GM11168 (cell line): ENCODE data around the gene NPTXR.

ENCODE experiments used
- in situ Hi-C: fragments of 300-500 bp; cut with MboI; formaldehyde crosslinking; loops from one replicate; pipeline ENCODE4 v1.12.0; 2022; ENCODE audit warnings: low sequenced_read_pairs; ENCODE audit not compliant: unreplicated experiment

NPTXR gene

DNA sequence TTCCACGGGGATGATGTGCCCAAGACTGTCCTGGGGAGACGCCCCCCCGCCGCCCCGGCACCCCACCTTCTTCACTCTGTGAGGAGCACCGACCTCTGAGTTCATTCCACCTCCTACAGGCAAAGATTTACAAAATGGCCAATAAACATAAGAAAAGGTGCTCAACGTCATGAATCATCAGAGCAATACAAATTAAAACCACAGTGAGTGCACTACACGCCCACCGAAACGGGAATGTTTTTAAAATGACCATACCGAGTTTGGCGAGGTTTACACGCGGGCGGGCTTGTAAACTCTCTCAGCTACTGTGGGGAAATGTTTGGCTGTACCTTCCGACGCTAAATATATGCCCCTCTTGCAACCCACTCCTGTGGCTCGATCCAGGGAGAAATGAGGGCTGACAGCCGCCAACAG, 7.9 kb downstream of the NPTXR start:
- in situ Hi-C loops: no loop called here

DNA sequence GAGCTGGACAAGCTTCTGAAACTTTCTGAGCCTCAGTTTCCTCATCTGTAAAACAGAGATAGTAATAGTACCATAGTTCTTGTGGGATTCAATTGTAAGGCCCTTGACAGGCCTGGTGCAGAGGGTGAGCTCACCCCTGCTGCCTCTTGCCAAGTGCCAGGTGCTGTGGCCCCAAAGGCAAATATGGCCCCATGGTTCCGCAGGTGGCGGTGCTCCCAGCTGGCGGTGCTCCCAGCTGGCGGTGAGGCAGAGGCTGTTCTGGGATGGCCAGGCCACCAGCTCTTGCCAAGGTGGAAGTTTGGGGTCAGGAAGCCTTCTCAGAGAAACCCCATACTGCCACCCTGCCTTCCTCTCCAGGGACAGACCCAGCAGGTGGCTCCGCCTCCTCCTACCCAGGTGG, 8.8 kb downstream of the NPTXR start:
- in situ Hi-C loops: no loop called here

DNA sequence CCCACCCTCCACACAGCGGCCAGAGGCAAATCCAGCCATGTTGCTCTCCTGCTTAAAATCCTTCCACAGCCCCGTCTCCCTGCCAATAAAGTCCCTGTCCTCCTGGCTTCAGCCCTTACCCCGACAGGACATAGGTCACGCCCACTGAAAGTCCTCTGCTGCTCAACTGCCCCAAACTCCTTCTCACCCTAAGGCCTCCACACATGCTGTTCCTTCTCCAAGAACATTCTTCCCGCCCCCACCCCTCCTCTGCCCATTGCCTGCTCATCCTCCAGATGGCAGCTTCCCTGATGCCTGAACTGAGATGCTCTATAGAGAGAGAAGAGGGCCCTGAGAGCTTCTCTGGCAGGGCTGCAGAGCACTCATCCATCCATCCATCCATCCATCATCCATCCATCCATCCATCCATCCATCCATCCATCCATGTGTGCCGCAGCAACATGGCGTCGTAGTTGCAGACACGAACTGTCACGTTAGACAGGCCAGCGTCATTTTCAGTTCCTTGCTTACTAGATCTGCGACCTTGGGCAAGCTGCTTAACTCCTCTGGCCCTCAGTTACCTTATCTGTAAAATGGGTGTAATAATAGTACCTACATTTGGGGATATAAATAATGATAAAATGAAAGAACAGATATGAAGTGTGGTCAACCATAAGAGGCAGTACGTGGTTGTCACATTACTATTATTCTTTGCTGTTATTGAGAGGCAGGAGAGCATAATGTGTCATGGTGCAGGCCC, 9.4 kb downstream of the NPTXR start:
- in situ Hi-C loops: no loop called here

DNA sequence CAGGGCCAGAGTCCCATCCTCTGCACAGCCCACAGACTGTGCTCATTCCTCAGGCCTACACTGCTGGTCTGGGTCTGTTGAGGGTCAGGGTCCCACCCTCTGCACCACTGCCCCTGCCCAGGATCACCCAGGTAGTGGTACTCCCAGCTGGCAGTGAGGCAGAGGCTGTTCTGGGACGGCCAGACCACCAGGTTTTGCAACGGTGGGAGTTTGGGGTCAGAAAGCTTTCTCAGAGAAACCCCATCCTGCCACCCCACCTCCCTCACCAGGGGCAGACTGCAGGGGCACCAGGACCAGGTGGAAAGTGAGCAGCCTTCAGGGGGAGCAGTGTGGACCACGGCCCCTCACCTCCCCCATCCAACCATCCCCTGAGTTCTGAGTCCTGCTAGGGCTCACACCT, 10.8 kb downstream of the NPTXR start:
- in situ Hi-C loops: no loop called here

DNA sequence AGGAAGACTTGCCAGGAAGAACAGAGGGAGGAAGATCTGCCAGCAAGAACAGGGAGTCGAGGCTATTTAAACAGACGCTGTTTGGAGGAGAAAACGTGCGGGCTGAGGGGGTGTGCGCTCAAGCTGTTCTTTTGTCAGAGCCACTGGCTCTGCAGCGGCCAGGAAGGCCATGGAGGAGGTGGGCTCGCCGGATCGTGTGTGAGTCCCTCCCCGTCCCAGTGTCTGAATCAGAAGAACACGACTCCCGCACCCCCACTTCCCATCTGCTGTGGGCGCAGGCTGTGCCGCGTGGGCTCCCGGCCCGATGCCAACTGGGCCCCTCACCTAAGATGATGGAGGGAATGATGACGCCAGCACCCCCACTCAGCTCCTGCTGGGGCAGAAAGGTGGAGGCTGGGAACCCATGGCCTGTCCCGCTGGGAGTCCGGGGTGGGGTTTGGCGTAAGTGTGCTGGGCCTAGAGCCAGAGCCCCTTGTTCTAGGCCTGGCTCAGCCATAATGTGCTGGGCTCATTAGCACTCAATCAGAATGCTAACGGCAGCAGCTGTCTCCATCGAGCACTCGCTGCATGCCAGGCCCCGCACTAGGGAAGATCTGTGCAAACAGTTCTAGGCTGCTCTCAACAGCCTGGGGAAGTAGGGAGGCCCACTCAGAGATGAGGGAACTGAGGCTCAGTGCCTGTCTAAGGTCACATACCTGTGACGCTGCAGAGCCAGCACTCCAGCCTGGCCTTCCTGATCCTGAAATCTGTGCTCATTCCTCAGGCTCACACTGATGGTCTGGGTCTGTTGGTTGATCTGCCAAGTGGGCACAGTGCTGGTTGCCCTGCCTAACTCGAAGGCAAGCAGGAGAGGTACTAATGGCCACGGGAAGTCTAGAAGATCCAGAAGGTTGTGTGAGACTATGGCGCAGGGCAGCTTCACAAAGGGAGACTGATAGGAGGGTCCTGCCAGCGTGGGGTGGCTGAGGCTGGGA, 11.5 kb downstream of the NPTXR start:
- in situ Hi-C loops: no loop called here

DNA sequence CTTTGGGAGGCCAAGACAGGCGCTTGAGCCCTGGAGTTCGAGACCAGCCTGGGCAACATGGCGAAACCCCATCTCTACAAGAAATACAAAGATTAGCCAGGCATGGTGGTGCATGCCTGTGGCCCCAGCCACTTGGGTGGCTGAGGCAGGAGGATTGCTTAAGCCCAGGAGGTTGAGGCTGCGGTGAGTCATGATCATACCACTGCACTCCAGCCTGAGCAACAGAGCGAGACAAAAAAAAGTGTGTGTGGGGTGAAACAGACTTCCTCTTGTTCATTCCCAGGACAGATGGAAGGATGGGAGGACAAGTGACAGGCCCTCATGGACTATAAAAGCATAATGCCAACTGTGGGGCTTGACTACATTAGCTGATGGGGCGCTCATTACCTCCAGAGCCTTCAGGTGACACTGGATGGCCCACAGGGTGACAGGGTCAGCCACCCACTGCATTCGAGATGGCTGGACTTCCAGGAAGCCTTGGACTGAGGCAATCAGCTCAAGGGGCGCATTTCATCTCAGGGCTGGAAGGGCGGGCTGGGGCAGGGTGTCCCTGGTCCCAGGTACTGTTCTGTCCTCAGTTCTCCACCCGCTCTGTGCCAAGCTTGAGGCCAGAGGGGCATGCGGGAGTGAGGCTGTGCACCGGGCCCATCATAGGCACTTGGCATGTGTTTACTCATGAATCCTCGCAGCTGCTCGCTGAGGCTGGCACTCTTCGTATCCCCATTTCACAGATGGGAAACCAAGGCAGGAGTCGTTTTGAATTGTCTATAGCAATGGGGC, 12.5 kb downstream of the NPTXR start:
- in situ Hi-C loops: no loop called here

DNA sequence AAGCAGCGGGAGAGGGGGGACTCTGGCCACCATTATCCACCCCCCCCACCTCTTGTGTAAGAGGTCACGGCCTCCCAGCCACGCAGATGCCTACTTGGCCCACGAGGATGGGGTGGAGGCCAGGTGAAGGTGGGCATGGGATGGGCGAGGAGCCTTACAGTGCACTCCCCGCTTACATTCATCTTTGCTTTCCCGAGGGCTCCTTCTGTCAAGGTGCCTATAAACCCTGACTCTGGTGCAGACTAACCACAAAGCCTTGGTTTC, 13.1 kb downstream of the NPTXR start:
- in situ Hi-C loops: no loop called here

DNA sequence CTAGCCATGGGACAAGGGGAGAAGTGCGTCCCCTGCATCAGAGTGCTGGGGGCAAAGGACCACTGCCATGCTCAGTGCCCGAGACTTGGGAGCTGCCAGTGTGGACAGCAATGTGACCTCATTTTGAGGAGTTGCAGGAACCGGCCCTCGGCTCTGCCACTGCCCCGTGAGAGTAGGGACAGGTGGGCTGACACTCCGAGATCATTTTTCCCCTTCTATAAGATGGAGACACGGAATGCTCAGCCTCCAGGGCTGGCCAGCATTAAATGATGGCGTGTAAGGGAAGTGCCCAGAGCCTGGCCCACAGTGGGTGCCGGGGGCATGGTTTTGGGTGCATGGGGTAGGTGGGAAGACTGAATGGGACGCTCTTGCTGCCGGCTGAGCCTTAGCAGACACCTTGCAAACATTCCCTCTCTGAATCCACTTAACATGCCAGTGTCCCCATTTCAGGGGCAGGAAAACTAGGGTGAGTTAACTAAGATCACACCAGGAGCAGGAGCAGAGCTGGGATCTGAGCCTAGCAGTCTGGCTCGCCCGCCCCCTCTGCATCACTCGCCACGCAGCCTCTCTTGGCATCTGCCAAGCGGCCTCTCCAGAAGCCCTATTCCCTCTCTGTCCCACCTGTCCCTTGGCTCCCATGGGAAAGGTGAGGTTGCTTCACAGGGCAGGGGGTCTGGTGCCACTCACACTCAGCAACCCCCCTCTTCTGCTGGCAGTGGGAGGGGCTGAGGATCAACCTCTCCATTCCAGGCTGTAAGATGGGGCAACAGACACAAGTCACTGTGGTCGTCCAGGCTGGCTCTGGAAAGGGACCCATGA, 13.6 kb downstream of the NPTXR start:
- in situ Hi-C loops: no loop called here

DNA sequence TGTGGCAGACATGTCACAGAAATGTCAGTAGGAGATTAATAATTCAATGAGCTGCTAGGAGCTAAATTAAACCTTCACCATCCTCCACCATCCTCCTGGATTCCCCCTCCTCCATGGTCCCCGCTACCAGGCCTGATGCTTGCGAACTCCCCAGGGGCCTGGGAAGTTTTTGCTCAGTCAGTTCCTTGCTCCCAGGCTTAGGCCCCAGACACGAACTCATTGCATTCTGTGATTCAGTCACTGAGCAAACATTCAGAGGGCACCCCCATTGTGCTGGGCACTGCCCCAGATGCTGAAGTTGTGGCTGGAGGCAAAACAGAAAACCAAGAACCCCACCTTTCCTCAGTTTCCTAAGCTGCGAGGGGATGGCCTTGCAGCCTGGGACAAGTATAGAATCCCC, 14.3 kb downstream of the NPTXR start:
- in situ Hi-C loops: no loop called here

DNA sequence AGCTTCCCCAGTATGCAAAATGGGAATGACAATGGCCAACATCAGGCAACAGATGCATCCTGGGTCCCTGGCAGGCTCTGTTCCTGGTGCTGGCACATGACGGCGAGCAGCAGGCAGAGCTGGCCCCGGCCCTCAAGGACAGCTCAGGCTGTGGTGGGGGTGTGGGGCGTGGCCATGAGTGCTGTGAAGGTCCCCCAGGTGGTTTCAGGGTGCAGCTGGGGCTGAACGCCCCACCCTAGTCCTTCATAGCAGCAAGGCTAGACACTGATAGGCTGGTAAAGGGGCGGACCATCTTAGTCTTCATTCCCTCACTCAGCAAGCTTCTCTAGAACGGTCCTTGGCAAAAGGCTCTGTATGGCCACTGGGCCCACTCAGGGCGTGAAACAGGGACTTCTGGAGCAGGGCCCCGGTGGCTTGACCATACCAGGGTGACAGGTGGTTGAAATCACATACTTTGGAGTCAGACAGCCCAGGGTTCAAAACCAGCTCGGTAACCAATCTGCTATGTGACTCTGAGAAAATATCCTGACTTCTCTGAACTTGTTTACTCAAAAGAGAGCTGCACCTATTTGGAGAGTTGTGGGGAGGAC, 15.1 kb downstream of the NPTXR start:
- in situ Hi-C loops: no loop called here

DNA sequence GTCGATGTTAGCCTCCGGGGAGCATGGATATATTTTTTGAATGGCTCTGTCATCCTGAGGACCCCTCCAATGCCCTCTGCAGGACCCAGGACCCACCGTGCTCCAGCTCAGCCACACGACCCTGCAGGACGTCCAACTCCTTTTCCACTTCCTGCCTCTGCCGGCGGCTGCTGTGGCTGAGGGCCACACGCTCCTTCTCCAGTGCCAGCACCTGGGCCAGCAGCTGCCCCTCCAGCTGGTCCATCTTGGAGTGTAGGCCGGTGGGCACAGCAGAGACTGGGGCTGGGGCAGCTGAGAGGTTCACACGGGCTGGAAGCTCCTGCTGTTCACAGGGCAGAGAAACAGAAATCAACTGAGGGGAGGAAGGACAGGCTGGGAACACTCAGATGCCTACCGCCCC, 15.6 kb downstream of the NPTXR start:
- in situ Hi-C loops: no loop called here

DNA sequence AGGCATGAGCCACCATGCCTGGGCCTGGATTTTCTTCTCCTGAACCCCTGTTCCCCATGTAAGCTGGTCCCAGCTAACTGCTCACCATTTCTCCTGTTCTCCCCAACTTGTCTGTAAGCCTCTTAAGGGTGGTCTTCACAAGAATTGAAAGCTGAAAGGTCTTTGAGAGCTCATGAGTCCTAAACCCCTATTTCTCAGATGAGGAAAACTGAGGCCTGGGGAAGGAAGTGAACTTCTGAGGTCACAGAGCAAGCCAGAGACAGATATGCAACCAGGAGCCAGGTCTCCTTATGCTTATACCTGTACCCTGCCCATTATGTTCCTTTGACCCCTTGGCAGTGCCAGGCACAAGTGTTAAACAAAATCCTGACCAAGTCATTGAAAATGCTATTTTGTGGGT, 16.3 kb downstream of the NPTXR start:
- in situ Hi-C loops: no loop called here

DNA sequence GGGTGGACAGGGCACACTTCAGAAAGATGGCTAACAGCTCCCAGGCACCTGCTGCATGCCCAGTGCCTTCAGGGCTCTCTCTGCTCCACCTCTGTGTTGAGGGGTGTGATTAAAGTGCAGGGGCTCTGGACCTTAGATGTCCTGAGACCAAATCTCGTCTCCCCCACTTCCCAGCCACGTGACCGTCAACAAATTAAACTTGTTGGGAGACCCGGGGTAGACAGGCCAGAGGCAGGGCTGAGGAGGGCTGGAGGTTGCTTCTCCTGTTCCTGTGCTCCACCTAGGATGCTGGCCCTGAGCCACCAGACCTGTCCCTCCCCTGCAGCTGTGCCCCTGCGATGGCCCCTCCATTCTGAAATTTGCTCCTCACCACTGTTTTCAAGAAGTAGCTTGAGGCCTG, 17.0 kb downstream of the NPTXR start:
- in situ Hi-C loops: no loop called here

DNA sequence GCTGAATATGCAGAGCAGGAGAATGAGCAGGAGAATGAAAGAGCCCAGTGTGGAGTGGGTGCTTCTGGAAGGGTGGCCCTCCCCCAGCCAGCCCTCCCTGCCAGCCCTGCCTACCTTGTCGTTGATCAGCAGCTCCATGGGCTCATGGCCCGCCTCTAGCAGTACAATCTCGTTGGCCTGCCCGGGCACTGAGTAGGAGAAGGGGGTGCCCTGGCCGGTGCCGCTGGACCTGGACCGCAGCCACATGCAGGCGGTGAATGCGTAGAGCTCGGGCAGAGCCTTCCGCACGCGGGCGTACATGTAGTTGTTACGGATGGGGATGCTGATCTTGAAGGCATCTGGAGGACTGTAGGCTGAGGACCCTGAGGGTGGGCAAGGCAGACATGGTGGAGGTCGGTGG, 17.4 kb downstream of the NPTXR start:
- in situ Hi-C loops: no loop called here

DNA sequence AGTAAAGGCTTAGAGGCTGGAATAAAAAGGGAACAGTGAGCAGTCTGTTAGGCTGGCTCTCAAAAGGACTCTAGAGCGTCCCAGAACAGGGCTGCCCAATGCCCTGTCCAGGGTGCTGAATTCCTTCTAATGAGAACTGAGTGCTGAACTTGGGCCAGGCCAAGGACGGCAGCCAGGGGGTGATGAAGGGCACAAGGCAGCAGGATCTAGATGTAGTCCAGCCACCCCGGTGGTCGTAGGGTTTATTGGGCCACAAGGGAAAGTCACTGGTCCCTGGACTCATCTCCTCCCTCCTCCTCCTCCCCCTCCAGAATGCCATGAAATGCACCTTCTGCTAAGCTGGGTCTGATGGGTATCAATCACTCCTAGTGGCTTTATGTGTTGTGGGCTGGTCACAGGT, 19.2 kb downstream of the NPTXR start:
- in situ Hi-C loops: no loop called here

DNA sequence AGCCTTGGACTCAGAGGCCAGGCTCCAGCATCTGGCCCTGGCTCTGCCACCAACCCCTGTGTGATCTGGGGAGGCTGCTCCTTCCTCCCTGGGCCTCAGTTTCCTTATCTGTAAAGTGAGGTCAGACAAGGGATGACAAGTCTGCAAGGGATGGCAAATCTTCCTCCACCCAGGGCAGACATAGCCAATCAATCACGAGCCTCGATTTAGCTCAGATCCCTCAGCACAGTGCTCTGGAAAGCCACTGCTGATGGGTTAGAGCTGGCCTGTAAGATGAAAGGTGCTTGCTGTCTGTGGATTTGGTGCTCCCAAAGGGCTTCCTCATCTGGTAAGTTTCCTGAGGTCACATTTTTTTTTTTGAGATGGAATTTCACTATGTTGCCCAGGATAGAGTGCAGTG, 20.2 kb downstream of the NPTXR start:
- in situ Hi-C loops: no loop called here

DNA sequence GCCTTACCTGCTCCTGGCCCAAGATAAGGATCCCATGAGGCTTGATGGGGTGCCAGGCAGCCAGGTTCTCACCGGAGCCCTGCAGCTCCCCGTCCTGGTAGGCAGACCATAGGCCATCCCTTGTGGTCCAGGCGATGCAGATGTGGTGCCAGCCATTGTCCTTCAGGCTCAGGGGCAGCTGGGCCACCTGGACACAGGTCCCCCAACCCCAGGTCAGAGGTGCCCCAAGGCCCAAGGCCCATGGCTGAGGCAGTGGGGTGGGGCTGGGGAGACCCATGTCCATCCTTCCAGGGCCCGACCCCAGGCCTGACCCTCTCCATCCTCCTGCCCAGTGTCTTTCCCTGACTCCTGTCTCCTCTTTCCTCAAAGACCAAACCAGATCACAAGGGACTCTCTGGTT, 20.8 kb downstream of the NPTXR start:
- in situ Hi-C loops: no loop called here

DNA sequence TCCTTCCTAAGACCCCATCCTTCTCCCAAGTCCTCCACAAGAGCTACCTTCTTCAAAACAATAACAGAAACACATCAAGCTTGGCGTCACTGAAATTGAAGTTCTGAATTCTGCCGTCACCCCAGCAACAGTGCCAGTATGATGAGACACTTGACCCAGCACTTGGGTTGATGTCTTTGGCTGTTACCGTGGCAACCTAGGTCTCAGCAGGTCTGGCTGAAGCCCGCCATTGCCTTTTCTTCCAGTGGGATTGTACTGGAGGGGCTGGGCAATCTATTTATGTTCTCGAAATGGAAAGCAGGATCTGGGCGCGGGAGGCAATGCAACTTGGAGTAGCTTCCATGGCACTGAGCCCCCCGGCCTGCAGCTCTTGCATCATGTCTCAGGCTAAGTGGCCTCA, 23.8 kb downstream of the NPTXR start:
- in situ Hi-C loops: no loop called here

DNA sequence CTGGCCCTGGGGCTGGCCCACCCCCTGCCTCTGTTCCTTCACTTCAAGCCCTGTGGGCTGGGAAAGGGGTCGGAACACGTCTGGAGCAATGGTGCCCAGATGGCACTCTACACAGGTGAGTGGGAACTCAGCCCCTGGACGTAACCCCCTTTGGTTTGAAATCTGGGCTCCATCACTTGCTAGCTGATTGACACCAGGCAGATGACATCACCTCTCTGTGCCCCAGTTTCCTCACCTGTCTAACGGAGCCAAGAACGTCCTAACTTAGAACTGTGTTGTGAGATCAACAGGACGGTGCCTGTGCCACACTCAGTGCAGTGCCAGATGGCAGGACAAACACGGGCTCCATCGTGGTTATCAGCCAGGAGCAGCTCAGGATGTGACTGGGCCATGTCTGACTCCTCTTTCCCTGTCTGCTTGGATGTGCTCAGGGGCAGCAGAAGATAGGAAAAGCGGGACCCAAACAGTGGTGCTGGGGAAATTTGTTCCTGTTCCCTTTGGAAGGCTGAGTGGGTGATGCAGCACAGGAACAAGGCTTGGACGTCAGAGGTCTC, 24.4 kb downstream of the NPTXR start:
- in situ Hi-C loops: no loop called here

DNA sequence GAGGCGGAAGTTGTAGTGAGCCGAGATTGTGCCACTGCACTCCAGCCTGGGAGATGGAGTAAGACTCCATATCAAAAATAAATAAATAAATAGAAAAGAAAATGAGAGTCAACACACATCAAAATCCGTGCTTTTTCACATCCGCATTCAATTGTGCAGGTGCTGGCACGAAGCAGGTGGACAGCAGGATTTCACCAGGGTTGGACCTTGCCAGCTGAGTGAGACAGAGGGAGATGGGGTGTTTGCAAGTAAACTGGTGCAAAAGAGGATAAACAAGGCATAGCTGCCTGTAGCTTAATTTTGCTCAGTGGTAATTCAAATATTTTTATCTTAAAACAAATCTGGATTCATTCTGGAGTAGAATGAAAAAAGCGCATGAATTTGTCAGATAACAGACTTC, 26.6 kb downstream of the NPTXR start:
- in situ Hi-C loops: no loop called here
